Fibroblast of mammary gland (primary cell): ENCODE results near the gene ATG7.

Experiments used
- DNase-seq: peaks from one replicate; pipeline ENCODE4 v3.0.0-alpha.2; 2010; ENCODE audit warnings: low read depth
- H3K4me3 ChIP-seq: 2 replicates; pipeline ENCODE4 v1.5.1; 2011; ENCODE audit warnings: low read depth, mild to moderate bottlenecking, low read length, moderate library complexity; ENCODE audit not compliant: control insufficient read depth
- CTCF ChIP-seq: conservative IDR thresholded peaks from 2 replicates; pipeline ENCODE4 v1.5.1; 2011; ENCODE audit warnings: low read depth, low read length, inconsistent platforms; ENCODE audit not compliant: control insufficient read depth, insufficient read depth

The ATG7 gene

GRCh38 chr3:11230832-11231231 lies 41.4 kb upstream of the ATG7 start:
- no peak for TF ChIP-seq CTCF
- DNase-seq = no peak
- H3K4me3 ChIP-seq = no peak overlapping the region

GRCh38 chr3:11235385-11235784 lies 36.8 kb upstream of the ATG7 start:
- no peak for DNase-seq

GRCh38 chr3:11236588-11237461 lies 35.4 kb upstream of the ATG7 start:
- peak; percentile 47 for DNase-seq
- peak; percentile 78 for TF ChIP-seq CTCF
- H3K4me3 ChIP-seq = no peak overlapping the region

More at GRCh38 chr3:11235385-11235784, 36.8 kb upstream of the ATG7 start:
- no peak overlapping the region for H3K4me3 ChIP-seq
- no peak for TF ChIP-seq CTCF

GRCh38 chr3:11238060-11238459 lies 34.1 kb upstream of the ATG7 start:
- DNase-seq = peak; percentile 87
- H3K4me3 ChIP-seq = no peak overlapping the region
- no peak for TF ChIP-seq CTCF

- no peak overlapping the region for H3K4me3 ChIP-seq
- peak; percentile 93 for DNase-seq
- TF ChIP-seq CTCF = no peak
Observed at GRCh38 chr3:11238880-11239279, 33.3 kb upstream of the ATG7 start.

- no peak for DNase-seq
Observed at GRCh38 chr3:11239796-11240195, 32.4 kb upstream of the ATG7 start.

More at GRCh38 chr3:11239796-11240195, 32.4 kb upstream of the ATG7 start:
- H3K4me3 ChIP-seq = no peak overlapping the region
- TF ChIP-seq CTCF = no peak
